Measurements from ENCODE around the gene IL36RN. TPM values are rescaled to one million over a fixed set of nuclear protein-coding genes. Genes with fewer than 3 reads are reported as not detected.

The IL36RN gene
- total RNA-seq, 1 donor from 2014 or later, result not detected

DNA sequence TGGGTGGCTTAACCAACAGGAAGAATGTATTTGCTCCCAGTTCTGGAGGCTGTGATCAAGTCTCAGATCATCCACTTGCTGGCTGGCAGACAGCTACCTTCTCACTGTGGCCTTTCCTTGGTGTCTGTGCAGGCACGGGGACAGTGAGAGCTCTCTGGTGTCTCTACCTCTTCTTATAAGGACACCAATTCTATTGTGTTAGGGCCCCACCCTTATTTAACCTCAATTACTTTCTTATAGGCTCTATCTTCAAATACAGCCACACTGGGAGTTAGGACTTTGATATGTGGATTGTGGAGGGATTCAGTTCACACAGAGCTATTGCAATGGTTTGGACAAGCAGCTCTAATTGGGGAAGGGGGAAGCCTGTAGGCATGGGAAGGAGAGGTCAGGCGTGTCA is 43.1 kb downstream of the IL36RN start:
- DNase-seq (ENCODE audit: low read depth), result no peak

DNA sequence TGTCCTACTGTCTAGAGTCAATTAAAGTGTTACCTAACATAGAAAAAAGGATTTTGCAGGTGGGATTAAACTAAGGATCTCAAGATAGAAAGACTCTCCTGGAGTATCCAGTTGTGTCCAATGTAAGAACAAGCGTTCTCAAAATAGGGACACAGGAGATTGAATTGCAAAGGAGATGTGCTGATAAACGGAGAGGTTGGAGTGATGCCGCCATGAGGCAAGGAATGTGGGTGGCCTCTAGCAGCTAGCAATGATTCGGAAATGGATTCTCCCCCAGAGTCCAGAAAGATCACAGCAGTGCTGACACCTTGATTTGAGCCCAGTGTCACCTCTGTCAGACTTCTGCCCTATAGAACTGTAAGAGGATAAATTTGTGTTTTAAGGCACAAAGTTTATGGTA is 44.3 kb downstream of the IL36RN start:
- no peak for DNase-seq (ENCODE audit: low read depth)

DNA sequence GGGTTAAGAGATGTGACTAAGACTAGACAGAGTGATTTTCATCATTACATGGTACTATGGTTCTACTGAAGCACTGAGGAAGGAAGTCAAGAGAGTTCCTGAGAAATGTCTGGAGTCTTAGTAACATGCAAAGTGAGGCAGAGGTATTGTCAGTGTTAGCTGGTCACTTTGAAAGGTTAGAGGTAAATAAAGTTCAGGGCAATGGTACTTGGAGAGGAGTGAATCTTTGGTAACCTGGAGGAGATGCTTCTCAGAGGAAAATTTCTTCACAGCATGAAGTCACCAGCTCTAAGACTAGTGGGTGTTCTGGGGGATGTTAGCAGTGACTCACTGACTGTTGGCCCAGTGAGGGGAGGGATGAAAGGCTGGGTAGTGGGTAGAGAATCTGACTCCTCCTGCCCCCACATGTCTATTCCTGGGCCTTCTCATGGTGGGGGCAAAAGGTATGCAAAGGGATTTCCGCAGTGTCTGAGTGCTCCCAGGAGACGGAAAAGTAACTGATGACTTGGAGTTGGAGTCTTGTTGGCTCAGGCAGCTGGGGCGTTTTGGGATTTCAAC is 45.1 kb downstream of the IL36RN start:
- no peak for DNase-seq (ENCODE audit: low read depth)

GRCh38 chr2:113105047-113105785 is 46.2 kb downstream of the IL36RN start:
- DNase-seq (ENCODE audit: low read depth), result no peak

GRCh38 chr2:113111121-113111520 is 52.1 kb downstream of the IL36RN start:
- DNase-seq (ENCODE audit: low read depth), result no peak

DNA sequence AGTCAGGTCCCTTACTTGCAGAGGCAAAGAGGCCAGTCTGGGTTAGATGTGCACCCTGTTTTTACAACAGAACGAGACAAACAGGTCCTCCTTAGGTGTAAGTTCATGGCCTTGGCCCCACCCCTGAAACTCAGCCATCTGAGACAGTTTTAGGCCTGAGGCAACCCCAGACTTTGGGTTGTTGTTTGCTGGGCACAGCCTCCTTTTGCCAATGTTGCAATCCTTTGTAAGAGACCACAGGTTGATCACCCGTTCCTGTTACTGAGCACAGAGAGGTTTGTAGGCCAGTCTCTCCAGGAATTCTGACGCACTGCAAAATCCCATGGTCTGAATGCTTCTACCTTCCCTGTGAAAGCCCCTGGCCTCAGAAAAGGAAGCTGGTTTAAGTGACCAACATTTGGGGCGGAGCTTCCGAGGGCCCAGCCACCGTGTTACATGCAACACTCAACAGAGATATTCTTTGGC is 52.9 kb downstream of the IL36RN start:
- peak; percentile 75 for DNase-seq (ENCODE audit: low read depth)

DNA sequence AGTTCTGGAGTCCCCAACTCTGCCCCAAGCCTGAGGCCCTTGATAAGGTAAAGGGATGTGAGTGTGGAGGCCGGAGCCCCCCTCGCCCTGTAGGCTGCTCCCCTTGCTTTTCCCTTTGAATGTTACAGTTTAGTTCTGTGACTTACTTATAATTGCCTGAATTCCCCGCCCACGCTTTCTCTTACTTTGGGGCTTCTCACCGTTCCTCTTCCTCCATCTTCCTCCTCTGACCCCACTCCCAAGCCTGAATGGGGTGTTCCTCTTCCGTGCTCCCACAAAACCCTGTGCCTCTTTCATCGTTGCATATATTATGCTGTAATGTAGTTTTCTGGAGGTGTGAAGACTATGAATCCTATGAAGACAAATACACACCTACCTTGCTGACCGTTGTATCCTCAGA is 53.4 kb downstream of the IL36RN start:
- no peak for DNase-seq (ENCODE audit: low read depth)

- no peak for DNase-seq (ENCODE audit: low read depth)
These were observed 53.9 kb downstream of the IL36RN start for GRCh38 chr2:113112871-113113270.

DNA sequence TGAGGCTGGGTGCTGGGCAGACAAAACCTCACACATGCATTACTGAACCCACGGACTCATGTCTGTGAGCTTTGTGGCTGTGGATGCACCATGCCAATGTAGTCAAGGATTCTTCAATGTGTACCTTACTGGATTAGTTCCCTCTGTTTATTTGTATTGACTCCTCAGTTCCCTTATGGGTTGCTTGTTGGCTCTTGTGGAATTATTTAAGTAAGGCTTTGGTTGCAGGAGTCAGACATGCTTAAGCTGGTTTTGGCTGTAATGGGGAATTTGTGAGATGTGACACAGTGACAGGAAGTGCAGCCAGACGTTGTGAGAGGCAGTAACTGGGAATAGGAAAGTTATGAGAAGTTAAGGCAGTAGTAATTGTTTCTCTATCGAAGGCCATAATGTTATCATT is 54.8 kb downstream of the IL36RN start:
- DNase-seq (ENCODE audit: low read depth), result no peak

Other genes starting within 250 kb of the IL36RN start
- 0.35 and 4.5 TPM in 2 replicates for gene IL1B, start 222.4 kb upstream of the IL36RN start, total RNA-seq
- not detected in 2 replicates for gene IL37, start 148.0 kb upstream of the IL36RN start, total RNA-seq
- not detected in 2 replicates for gene IL36G, start 81.2 kb upstream of the IL36RN start, total RNA-seq
- not detected in 2 replicates for gene IL36A, start 53.7 kb upstream of the IL36RN start, total RNA-seq
- not detected in 2 replicates for gene IL36B, start 6.3 kb upstream of the IL36RN start, total RNA-seq
- gene IL1F10, start 8.8 kb downstream of the IL36RN start, total RNA-seq, result not detected in 2 replicates
- 1.6 TPM in 1 of 2 replicates, not detected in the other for gene IL1RN, start 68.4 kb downstream of the IL36RN start, total RNA-seq
- 13.5 and 28.7 TPM in 2 replicates for gene PSD4, start 114.8 kb downstream of the IL36RN start, total RNA-seq
- 86.5 and 273 TPM in 2 replicates for gene PAX8, start 219.7 kb downstream of the IL36RN start, total RNA-seq